WTC11 (cell line): ENCODE measurements around the gene AKAP13. TPM values are rescaled to one million over a fixed set of nuclear protein-coding genes. Genes with fewer than 3 reads are reported as not detected.

Experiments
- ATAC-seq: fragments of 200-7000 bp; cut with Tn5 transposase; 2 replicates; pipeline ENCODE4 v1.10.0; 2021; ENCODE audit warnings: mild to moderate bottlenecking, moderate library complexity
- CTCF ChIA-PET: fragments of 300-600 bp; sonication (Branson Sonifier 250); formaldehyde crosslinking; loops from one replicate; lab custom pipeline; 2021; ENCODE audit warnings: antibody characterized with exemption; lab: Charles Lee
- POLR2A ChIA-PET: fragments of 350-600 bp; sonication (Branson Sonifier 250); formaldehyde crosslinking; loops from one replicate; lab custom pipeline; 2021; ENCODE audit warnings: antibody characterized with exemption; lab: Charles Lee
- DNase-seq: peaks from one replicate; pipeline ENCODE4 v3.0.0; 2021; ENCODE audit warnings: low spot score
- H3K27ac Mint-ChIP-seq: 2 replicates; pipeline ENCODE4 v1.8.0; 2021; ENCODE audit warnings: mixed read lengths
- H3K27me3 Mint-ChIP-seq: 2 replicates; pipeline ENCODE4 v1.8.0; 2021; ENCODE audit warnings: low read depth, mild to moderate bottlenecking, moderate library complexity, mixed read lengths
- H3K36me3 Mint-ChIP-seq: 2 replicates; pipeline ENCODE4 v1.8.0; 2021; ENCODE audit warnings: mixed read lengths
- H3K4me1 Mint-ChIP-seq: 2 replicates; pipeline ENCODE4 v1.8.0; 2022; ENCODE audit warnings: mixed read lengths
- H3K4me3 Mint-ChIP-seq: 2 replicates; pipeline ENCODE4 v1.8.0; 2021; ENCODE audit warnings: mild to moderate bottlenecking, moderate library complexity, mixed read lengths
- H3K9me3 Mint-ChIP-seq: 2 replicates; pipeline ENCODE4 v1.8.0; 2021; ENCODE audit warnings: mixed read lengths
- E2F5 ChIP-seq: sonication (generic); formaldehyde crosslinking; IDR thresholded peaks from 2 replicates; pipeline ENCODE4 v1.8.1; 2022; ENCODE audit warnings: mild to moderate bottlenecking, moderate library complexity, missing genetic modification reagents
- FOXP4 ChIP-seq: sonication (generic); formaldehyde crosslinking; IDR thresholded peaks from 2 replicates; pipeline ENCODE4 v1.8.0; 2022; ENCODE audit warnings: mild to moderate bottlenecking, missing genetic modification reagents
- IRF2 ChIP-seq: sonication (generic); formaldehyde crosslinking; IDR thresholded peaks from 2 replicates; pipeline ENCODE4 v1.8.0; 2022; ENCODE audit warnings: low read depth, missing genetic modification reagents, borderline replicate concordance
- JUN ChIP-seq: sonication (generic); formaldehyde crosslinking; IDR thresholded peaks from 2 replicates; pipeline ENCODE4 v1.8.0; 2023; ENCODE audit warnings: mild to moderate bottlenecking, missing genetic modification reagents
- MAX ChIP-seq: sonication (generic); formaldehyde crosslinking; IDR thresholded peaks from 2 replicates; pipeline ENCODE4 v1.8.0; 2022; ENCODE audit warnings: mild to moderate bottlenecking, missing genetic modification reagents
- MYBL2 ChIP-seq: sonication (generic); formaldehyde crosslinking; IDR thresholded peaks from 2 replicates; pipeline ENCODE4 v1.8.1; 2023; ENCODE audit warnings: mild to moderate bottlenecking, moderate library complexity, missing genetic modification reagents
- NR1H2 ChIP-seq: sonication (generic); formaldehyde crosslinking; IDR thresholded peaks from 2 replicates; pipeline ENCODE4 v1.9.0; 2021; ENCODE audit warnings: mild to moderate bottlenecking, moderate library complexity, missing genetic modification reagents
- RELA ChIP-seq: sonication (generic); formaldehyde crosslinking; IDR thresholded peaks from 2 replicates; pipeline ENCODE4 v1.8.1; 2022; ENCODE audit warnings: missing genetic modification reagents, mild to moderate bottlenecking, borderline replicate concordance
- USF2 ChIP-seq: sonication (generic); formaldehyde crosslinking; IDR thresholded peaks from 2 replicates; pipeline ENCODE4 v1.8.1; 2023; ENCODE audit warnings: mild to moderate bottlenecking, missing genetic modification reagents, moderate library complexity
- ZNF232 ChIP-seq: sonication (generic); formaldehyde crosslinking; IDR thresholded peaks from 2 replicates; pipeline ENCODE4 v1.8.0; 2022; ENCODE audit warnings: mild to moderate bottlenecking, missing genetic modification reagents
- ZNF416 ChIP-seq: fragments of 250-450 bp; sonication (Bioruptor Pico); IDR thresholded peaks from 2 replicates; pipeline ENCODE4 v1.9.0; 2021; ENCODE audit warnings: mild to moderate bottlenecking, inconsistent platforms
- total RNA-seq: library from RNA; stranded (reverse); gene quantifications from 3 replicates; pipeline ENCODE4 v1.2.3, GENCODE V29; 2021
- TF ChIP-seq, protein P1 (sequence below): sonication (generic); formaldehyde crosslinking; IDR thresholded peaks from 2 replicates; pipeline ENCODE4 v1.8.0; 2022; ENCODE audit warnings: missing genetic modification reagents
- TF ChIP-seq, protein P2 (sequence below): sonication (generic); formaldehyde crosslinking; IDR thresholded peaks from 2 replicates; pipeline ENCODE4 v1.8.0; 2023; ENCODE audit warnings: missing genetic modification reagents, mild to moderate bottlenecking, borderline replicate concordance
- TF ChIP-seq, protein P3 (sequence below): sonication (generic); formaldehyde crosslinking; IDR thresholded peaks from 2 replicates; pipeline ENCODE4 v1.8.1; 2022; ENCODE audit warnings: low read depth, mild to moderate bottlenecking, moderate library complexity, missing genetic modification reagents, borderline replicate concordance
- TF ChIP-seq, protein P4 (sequence below): fragments of 250-450 bp; sonication (Bioruptor Pico); IDR thresholded peaks from 2 replicates; pipeline ENCODE4 v1.9.0; 2021; ENCODE audit warnings: mild to moderate bottlenecking

Gene AKAP13
- total RNA-seq, 1 experiment from 2014 or later = 50.3 TPM

GRCh38 chr15:85414495-85414894, 34.1 kb downstream of the AKAP13 start:
- TF ChIP-seq, protein P1, sequence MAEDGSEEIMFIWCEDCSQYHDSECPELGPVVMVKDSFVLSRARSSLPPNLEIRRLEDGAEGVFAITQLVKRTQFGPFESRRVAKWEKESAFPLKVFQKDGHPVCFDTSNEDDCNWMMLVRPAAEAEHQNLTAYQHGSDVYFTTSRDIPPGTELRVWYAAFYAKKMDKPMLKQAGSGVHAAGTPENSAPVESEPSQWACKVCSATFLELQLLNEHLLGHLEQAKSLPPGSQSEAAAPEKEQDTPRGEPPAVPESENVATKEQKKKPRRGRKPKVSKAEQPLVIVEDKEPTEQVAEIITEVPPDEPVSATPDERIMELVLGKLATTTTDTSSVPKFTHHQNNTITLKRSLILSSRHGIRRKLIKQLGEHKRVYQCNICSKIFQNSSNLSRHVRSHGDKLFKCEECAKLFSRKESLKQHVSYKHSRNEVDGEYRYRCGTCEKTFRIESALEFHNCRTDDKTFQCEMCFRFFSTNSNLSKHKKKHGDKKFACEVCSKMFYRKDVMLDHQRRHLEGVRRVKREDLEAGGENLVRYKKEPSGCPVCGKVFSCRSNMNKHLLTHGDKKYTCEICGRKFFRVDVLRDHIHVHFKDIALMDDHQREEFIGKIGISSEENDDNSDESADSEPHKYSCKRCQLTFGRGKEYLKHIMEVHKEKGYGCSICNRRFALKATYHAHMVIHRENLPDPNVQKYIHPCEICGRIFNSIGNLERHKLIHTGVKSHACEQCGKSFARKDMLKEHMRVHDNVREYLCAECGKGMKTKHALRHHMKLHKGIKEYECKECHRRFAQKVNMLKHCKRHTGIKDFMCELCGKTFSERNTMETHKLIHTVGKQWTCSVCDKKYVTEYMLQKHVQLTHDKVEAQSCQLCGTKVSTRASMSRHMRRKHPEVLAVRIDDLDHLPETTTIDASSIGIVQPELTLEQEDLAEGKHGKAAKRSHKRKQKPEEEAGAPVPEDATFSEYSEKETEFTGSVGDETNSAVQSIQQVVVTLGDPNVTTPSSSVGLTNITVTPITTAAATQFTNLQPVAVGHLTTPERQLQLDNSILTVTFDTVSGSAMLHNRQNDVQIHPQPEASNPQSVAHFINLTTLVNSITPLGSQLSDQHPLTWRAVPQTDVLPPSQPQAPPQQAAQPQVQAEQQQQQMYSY = no peak
- TF ChIP-seq, protein P2, sequence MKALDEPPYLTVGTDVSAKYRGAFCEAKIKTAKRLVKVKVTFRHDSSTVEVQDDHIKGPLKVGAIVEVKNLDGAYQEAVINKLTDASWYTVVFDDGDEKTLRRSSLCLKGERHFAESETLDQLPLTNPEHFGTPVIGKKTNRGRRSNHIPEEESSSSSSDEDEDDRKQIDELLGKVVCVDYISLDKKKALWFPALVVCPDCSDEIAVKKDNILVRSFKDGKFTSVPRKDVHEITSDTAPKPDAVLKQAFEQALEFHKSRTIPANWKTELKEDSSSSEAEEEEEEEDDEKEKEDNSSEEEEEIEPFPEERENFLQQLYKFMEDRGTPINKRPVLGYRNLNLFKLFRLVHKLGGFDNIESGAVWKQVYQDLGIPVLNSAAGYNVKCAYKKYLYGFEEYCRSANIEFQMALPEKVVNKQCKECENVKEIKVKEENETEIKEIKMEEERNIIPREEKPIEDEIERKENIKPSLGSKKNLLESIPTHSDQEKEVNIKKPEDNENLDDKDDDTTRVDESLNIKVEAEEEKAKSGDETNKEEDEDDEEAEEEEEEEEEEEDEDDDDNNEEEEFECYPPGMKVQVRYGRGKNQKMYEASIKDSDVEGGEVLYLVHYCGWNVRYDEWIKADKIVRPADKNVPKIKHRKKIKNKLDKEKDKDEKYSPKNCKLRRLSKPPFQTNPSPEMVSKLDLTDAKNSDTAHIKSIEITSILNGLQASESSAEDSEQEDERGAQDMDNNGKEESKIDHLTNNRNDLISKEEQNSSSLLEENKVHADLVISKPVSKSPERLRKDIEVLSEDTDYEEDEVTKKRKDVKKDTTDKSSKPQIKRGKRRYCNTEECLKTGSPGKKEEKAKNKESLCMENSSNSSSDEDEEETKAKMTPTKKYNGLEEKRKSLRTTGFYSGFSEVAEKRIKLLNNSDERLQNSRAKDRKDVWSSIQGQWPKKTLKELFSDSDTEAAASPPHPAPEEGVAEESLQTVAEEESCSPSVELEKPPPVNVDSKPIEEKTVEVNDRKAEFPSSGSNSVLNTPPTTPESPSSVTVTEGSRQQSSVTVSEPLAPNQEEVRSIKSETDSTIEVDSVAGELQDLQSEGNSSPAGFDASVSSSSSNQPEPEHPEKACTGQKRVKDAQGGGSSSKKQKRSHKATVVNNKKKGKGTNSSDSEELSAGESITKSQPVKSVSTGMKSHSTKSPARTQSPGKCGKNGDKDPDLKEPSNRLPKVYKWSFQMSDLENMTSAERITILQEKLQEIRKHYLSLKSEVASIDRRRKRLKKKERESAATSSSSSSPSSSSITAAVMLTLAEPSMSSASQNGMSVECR (CRISPR knock-in tag) = no peak
- no peak for TF ChIP-seq ZNF416 (CRISPR knock-in tag)
- TF ChIP-seq, protein P3, sequence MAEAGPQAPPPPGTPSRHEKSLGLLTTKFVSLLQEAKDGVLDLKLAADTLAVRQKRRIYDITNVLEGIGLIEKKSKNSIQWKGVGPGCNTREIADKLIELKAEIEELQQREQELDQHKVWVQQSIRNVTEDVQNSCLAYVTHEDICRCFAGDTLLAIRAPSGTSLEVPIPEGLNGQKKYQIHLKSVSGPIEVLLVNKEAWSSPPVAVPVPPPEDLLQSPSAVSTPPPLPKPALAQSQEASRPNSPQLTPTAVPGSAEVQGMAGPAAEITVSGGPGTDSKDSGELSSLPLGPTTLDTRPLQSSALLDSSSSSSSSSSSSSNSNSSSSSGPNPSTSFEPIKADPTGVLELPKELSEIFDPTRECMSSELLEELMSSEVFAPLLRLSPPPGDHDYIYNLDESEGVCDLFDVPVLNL (CRISPR knock-in tag) = no peak
- TF ChIP-seq E2F5 (CRISPR knock-in tag) = no peak
- no peak for TF ChIP-seq RELA (CRISPR knock-in tag)
- TF ChIP-seq, all 79 proteins: peak for 0
- no peaks in the 10 kb centered on the region for H3K36me3 Mint-ChIP-seq
- H3K9me3 Mint-ChIP-seq = peaks cover 4% of the 10 kb centered on the region; the same call in 1 of the 2 replicates
- H3K27ac Mint-ChIP-seq = no peak overlapping the region
- H3K27me3 Mint-ChIP-seq = no peaks in the 10 kb centered on the region
- no peak for ATAC-seq
- POLR2A ChIA-PET = no interaction called here
- H3K4me1 Mint-ChIP-seq = peaks cover 30% of the 10 kb centered on the region
- CTCF ChIA-PET = interaction anchor here (1.0 to 1.2 kb wide), 3 partner anchors 14 to 118 kb away, joined by 3 to 4 read pairs (median 3); no protein-coding TSS in a partner anchor
- no peak overlapping the region for H3K4me3 Mint-ChIP-seq
- DNase-seq = no peak

GRCh38 chr15:85414991-85415390, 34.6 kb downstream of the AKAP13 start:
- Mint-ChIP-seq H3K27me3 (no peaks in the 10 kb centered on the region), H3K4me3 (no peak overlapping the region), H3K36me3 (no peaks in the 10 kb centered on the region), H3K4me1 (peaks cover 30% of the 10 kb centered on the region), H3K27ac (no peak overlapping the region), H3K9me3 (peaks cover 5% of the 10 kb centered on the region; the same call in 1 of the 2 replicates)
- no peak for TF ChIP-seq FOXP4 (CRISPR knock-in tag)
- TF ChIP-seq ZNF232 (CRISPR knock-in tag) = no peak
- no peak for TF ChIP-seq JUN (CRISPR knock-in tag)
- no peak for TF ChIP-seq USF2 (CRISPR knock-in tag)
- TF ChIP-seq NR1H2 (CRISPR knock-in tag) = no peak
- TF ChIP-seq, protein P2 (CRISPR knock-in tag) = no peak
- TF ChIP-seq, protein P4, sequence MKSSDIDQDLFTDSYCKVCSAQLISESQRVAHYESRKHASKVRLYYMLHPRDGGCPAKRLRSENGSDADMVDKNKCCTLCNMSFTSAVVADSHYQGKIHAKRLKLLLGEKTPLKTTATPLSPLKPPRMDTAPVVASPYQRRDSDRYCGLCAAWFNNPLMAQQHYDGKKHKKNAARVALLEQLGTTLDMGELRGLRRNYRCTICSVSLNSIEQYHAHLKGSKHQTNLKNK = no peak
- TF ChIP-seq IRF2 (CRISPR knock-in tag) = no peak
- TF ChIP-seq MYBL2 (CRISPR knock-in tag) = no peak
- TF ChIP-seq MAX (CRISPR knock-in tag) = no peak
- DNase-seq (no peak), ATAC-seq (no peak)
- ChIA-PET POLR2A (no interaction called here), CTCF (interaction anchor here (1.0 to 1.2 kb wide), 3 partner anchors 14 to 118 kb away, joined by 3 to 4 read pairs (median 3); no protein-coding TSS in a partner anchor)
